IPS-20b (cell line): Measurements from ENCODE around the gene NSUN3.

ENCODE experiments used
- H3K27ac ChIP-seq: one replicate; pipeline ENCODE4 v1.5.1; 2013; ENCODE audit warnings: low read length
- H3K27me3 ChIP-seq: 2 replicates; pipeline ENCODE4 v1.6.1; 2013; ENCODE audit warnings: mild to moderate bottlenecking, low read length, inconsistent platforms; ENCODE audit not compliant: insufficient read depth
- H3K36me3 ChIP-seq: 2 replicates; pipeline ENCODE4 v1.6.1; 2013; ENCODE audit warnings: low read depth, mild to moderate bottlenecking, inconsistent platforms, low read length, moderate library complexity; ENCODE audit not compliant: insufficient read depth
- H3K4me1 ChIP-seq: 2 replicates; pipeline ENCODE4 v1.6.1; 2013; ENCODE audit warnings: mild to moderate bottlenecking, control low read depth, inconsistent platforms, low read length, moderate library complexity; ENCODE audit not compliant: insufficient read depth
- H3K4me3 ChIP-seq: 2 replicates; pipeline ENCODE4 v1.5.1; 2013; ENCODE audit warnings: mild to moderate bottlenecking, low read length, inconsistent platforms
- H3K9ac ChIP-seq: 2 replicates; pipeline ENCODE4 v1.6.1; 2013; ENCODE audit warnings: low read depth, mild to moderate bottlenecking, inconsistent platforms, low read length, moderate library complexity
- H3K9me3 ChIP-seq: 2 replicates; pipeline ENCODE4 v1.6.1; 2013; ENCODE audit warnings: mild to moderate bottlenecking, low read depth, low read length, inconsistent platforms; ENCODE audit not compliant: insufficient read depth

NSUN3 gene

DNA sequence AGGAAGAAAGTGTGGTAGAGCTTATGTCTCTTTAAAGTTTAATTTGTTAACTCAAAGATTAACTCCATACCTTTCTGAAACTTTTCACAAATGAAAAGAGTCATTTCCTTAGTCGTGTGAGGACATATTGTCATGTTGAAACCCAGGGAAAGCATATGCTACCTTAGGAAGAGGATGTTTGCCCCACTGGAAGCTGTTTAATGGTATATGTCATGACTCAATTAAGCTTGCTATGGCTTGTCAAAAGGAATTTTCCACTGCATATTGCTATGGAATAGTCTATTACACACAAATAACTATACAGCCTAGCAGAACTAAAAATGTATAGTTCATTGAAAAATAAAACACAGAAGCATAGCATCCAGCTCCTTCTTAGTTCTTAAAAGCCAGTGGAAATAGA lies 69.9 kb downstream of the NSUN3 start:
- Histone ChIP-seq H3K4me1 (peaks cover 9% of the 10 kb centered on the region; the same call in 1 of the 2 replicates), H3K9ac (no peak overlapping the region), H3K9me3 (no peaks in the 10 kb centered on the region), H3K36me3 (0 out of 2 replicates have a peak, but pooled peaks cover 6% of the 10 kb centered on the region), H3K27ac (no peak overlapping the region), H3K27me3 (no peaks in the 10 kb centered on the region), H3K4me3 (no peak overlapping the region)

DNA sequence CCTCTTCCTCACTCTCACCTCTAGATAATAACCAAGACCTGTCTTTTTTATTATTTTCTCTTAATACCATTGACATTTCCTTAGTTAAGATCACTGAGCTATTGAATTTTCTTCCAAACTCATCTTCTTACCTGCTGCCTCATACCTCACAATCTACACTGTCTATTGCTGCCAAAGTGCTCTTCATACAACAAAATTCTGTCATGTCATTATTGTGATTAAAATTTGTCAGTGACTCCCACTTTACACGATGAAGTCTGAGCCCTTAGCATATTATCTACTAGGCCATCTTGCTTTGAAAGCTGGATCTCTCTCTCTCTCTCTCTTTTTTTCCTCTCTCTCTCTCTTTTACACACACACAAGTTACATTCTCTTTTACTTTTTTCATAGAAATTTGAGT lies 73.3 kb downstream of the NSUN3 start:
- Histone ChIP-seq H3K27me3 (no peaks in the 10 kb centered on the region), H3K9ac (no peak overlapping the region), H3K9me3 (no peaks in the 10 kb centered on the region)

DNA sequence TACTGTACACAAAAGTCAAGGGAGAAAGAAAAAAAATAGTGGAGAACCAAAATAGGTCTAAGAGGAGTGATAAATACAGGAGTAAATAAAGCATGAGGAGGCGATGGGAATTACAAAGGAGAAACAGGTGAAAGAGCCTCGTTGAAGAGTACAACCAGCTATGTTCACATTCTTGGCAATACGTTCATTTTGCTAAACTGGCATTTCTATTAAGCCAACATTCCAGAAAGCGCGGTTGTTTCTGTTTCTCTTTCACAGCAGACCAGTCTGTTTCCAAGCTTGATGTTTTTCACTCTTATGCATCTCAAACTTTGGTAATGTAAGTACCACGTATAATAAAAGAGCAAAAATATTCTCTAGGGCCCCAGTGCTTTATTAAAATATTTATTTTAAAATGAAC lies 74.5 kb downstream of the NSUN3 start:
- Histone ChIP-seq H3K4me3 (no peak overlapping the region), H3K9ac (no peak overlapping the region), H3K9me3 (no peaks in the 10 kb centered on the region), H3K4me1 (peaks cover 4% of the 10 kb centered on the region; the same call in 1 of the 2 replicates), H3K27ac (no peak overlapping the region), H3K36me3 (no peaks in the 10 kb centered on the region), H3K27me3 (no peaks in the 10 kb centered on the region)

More for the DNA sequence above, 73.3 kb downstream of the NSUN3 start:
- no peak overlapping the region for H3K4me3 ChIP-seq
- H3K4me1 ChIP-seq = peaks cover 4% of the 10 kb centered on the region; the same call in 1 of the 2 replicates
- no peaks in the 10 kb centered on the region for H3K36me3 ChIP-seq
- H3K27ac ChIP-seq = no peak overlapping the region

DNA sequence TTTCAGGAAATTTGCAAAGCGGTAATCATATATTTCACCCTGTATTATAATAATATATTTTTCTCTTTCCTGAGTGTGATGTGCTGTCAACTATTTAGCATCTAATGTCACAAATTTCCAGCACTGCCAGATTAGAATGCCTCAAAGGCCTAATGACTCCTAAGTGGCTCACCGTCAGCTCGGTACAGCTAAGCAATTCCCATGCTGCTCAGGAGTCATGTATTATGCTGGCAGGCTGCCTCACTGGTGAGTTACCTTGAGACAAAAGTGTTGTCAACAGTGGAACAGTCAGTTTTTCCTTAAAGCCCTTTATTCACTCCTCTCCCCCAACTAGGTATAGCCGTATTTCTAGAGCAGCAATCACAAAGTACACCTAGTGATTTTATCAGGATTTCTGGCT lies 83.6 kb downstream of the NSUN3 start:
- H3K9me3 ChIP-seq = no peaks in the 10 kb centered on the region
- H3K27me3 ChIP-seq = no peaks in the 10 kb centered on the region
- H3K9ac ChIP-seq = no peak overlapping the region
- H3K4me1 ChIP-seq = peaks cover 11% of the 10 kb centered on the region
- H3K27ac ChIP-seq = peak overlapping the region; percentile 61
- H3K36me3 ChIP-seq = no peaks in the 10 kb centered on the region
- 0 out of 2 replicates have a peak overlapping the region, but pooled peaks have one; percentile 10 for H3K4me3 ChIP-seq

DNA sequence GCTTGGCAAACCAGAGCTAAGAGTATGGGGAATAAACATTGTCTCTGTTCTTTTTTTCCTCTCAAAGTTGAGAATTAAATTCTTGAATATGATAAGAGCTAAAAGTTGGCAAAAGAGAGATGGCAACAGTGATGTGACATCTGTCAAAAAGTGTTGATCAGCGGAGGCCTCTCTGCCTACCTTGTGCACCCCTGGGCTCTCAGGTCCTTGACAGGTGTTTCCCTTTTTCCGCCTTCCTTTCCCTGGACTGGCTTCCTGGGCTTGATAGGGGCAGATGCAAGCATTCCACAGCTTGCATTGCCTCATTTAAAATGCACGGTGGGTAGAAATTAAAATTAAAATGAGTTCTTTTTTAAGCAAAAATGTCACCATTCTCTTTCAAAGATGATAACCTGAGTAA lies 84.2 kb downstream of the NSUN3 start:
- Histone ChIP-seq H3K9me3 (no peaks in the 10 kb centered on the region), H3K27me3 (no peaks in the 10 kb centered on the region), H3K4me1 (peaks cover 11% of the 10 kb centered on the region), H3K9ac (no peak overlapping the region), H3K27ac (no peak overlapping the region), H3K4me3 (0 out of 2 replicates have a peak overlapping the region, but pooled peaks have one; percentile 10), H3K36me3 (no peaks in the 10 kb centered on the region)

DNA sequence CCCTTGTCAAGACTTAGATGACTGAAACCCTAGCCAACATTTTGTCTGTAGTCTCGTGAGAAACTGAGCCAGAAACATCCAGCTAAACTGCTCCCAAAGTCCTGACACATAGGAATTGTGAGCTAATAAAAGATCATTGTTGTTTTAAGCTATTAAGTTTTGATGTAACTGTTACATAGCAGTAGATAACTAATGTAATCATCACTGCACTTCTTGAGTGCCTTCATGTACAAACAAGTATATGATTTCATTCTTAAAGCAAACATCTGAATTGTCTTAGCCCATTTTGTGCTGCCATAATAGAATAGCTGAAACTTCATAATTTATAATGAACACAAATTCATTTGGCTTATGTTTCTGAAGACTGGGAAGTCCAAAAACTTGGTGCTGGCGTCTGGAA lies 87.3 kb downstream of the NSUN3 start:
- Histone ChIP-seq H3K9me3 (no peaks in the 10 kb centered on the region), H3K36me3 (no peaks in the 10 kb centered on the region), H3K27ac (no peak overlapping the region), H3K9ac (no peak overlapping the region), H3K4me3 (no peak overlapping the region), H3K4me1 (peaks cover 11% of the 10 kb centered on the region), H3K27me3 (no peaks in the 10 kb centered on the region)

DNA sequence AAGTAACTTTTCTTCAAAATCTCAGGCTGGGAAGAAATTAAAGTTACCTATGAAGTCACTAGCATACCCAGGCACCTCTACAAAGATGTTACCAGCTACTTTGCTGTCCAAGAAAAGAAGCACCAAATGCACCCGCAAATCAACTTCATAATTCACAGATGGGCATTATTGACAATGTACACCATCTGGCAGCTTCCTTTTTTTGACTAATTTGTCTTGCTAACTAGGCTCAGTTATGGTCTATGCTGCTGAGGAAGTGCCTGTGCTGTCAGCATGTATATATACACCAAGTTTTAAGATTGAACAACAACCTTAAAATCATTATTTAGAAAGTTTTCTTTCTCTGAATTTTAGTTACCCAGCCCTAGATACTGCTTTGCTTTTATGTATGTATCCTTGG lies 93.8 kb downstream of the NSUN3 start:
- Histone ChIP-seq H3K27ac (no peak overlapping the region), H3K27me3 (no peaks in the 10 kb centered on the region), H3K4me3 (no peak overlapping the region), H3K9me3 (no peaks in the 10 kb centered on the region), H3K36me3 (no peaks in the 10 kb centered on the region), H3K4me1 (no peaks in the 10 kb centered on the region), H3K9ac (no peak overlapping the region)

DNA sequence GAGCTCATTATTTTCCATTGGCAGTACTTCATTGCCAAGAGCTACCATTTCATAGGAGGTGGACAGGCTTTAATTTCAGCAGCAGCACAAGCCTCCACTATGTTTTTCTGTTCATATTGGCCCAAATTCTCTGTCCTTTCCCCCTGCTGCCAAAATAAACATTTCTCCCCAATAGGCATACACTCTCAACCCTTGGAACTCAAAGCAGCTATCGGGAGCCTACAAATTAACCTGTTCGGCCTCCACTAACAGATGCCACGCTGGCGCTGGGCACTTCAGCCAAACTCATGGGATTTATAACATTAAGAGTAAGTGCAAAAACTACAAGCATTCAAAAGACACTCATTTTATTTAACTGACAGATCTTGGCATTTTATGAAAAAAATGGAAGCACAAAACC lies 95.7 kb downstream of the NSUN3 start:
- Histone ChIP-seq H3K4me3 (no peak overlapping the region), H3K27ac (no peak overlapping the region), H3K27me3 (no peaks in the 10 kb centered on the region), H3K4me1 (no peaks in the 10 kb centered on the region), H3K9me3 (no peaks in the 10 kb centered on the region), H3K36me3 (no peaks in the 10 kb centered on the region), H3K9ac (no peak overlapping the region)

DNA sequence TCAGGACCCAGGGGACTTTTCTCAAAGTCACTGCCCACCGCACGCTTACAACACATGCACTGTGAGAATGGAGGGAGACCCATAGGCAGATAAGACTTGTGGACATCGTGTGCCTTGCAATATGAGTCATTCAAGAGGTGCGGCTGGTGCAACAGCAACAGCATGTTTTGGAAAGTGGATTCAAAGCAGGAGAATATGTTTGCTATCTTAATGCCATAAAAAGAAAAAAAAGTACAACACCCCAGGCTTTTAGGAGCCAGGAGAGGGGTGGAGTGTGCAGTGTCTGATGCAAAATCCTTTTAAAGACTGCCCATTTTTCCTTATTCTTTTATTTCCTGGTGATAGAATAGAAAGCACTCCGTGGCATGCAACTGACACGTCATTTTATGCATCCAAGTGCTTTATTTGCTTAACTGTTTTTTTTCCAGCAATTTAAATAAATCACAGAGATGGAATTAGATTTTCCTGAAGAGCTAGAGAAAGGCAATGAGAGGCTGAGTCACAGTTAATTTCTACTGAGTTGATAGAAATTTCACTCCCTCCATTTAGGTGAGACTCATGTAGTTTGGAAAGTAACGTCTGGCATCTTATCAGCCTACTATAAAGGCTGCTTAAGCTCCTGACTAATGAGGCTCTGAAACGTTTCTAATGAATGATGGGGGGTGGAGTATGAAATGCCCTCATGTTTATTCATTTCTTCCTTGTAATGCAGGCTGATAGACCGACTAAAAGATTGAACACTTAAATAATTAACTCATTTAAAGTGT lies 96.4 kb downstream of the NSUN3 start:
- Histone ChIP-seq H3K27ac (no peak overlapping the region), H3K4me1 (no peaks in the 10 kb centered on the region), H3K9me3 (no peaks in the 10 kb centered on the region), H3K36me3 (no peaks in the 10 kb centered on the region), H3K4me3 (no peak overlapping the region), H3K9ac (no peak overlapping the region), H3K27me3 (no peaks in the 10 kb centered on the region)

DNA sequence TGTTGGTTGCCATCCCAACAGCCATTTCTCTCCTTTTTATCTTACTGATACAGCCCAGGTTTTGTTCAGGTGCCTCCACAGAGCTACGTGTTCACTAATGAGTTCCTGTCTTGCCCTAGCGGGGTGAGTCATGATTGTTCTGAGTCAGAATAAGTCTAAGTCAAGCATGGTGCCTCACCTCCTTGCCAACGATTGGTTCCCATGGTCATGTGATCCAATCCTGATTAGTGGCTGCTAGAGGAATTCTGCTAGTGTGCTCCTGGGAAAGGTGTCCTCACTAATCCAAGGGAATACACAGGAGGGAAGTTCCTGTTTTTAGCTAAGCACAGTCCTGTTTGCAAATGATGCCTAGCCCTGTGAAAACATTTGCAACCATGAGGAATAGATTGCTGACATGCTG lies 99.8 kb downstream of the NSUN3 start:
- H3K4me1 ChIP-seq = no peaks in the 10 kb centered on the region
- H3K27me3 ChIP-seq = no peaks in the 10 kb centered on the region
- H3K9ac ChIP-seq = no peak overlapping the region
- no peaks in the 10 kb centered on the region for H3K36me3 ChIP-seq
- H3K27ac ChIP-seq = no peak overlapping the region
- H3K4me3 ChIP-seq = no peak overlapping the region
- no peaks in the 10 kb centered on the region for H3K9me3 ChIP-seq

DNA sequence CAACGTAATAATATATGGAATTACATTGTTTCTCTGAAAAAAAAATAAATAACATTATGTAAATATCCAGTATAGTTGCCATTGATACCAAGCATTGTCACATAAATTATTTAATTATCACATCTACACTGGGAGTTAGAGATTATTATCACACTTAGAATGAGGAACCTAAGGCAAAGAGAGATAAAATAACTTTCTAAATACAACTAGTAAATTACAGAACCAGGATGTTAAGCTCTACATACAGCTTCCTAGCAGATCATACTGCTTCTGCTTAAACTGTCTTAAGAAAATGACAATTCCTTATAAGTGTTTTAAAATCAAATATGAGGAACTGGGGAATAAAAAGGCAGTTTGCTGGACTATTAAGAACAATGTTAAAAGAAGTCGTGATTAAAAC lies 104.5 kb downstream of the NSUN3 start:
- no peaks in the 10 kb centered on the region for H3K27me3 ChIP-seq
- H3K36me3 ChIP-seq = no peaks in the 10 kb centered on the region
- H3K4me1 ChIP-seq = no peaks in the 10 kb centered on the region
- no peak overlapping the region for H3K9ac ChIP-seq
- no peaks in the 10 kb centered on the region for H3K9me3 ChIP-seq
- H3K27ac ChIP-seq = no peak overlapping the region
- no peak overlapping the region for H3K4me3 ChIP-seq

DNA sequence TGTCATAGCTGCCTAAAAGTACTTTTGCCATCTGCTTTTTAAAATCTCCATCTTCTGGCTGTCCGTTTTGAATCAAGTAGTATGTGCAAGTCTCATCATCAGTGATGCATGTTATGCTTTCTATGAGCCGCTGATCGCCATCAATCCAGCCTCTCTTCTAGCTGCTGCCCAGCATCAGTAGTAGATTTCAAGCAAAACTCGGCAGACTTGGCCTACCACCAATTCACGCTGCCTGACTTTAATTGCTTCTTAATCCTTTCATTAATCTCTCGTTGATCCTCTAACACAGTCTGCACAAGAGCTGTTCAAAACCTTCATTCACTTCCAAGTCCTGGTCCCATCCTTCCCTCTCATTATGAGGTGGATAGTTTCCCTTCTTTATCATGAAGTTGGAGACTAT lies 104.9 kb downstream of the NSUN3 start:
- Histone ChIP-seq H3K27me3 (no peaks in the 10 kb centered on the region), H3K9me3 (no peaks in the 10 kb centered on the region), H3K36me3 (no peaks in the 10 kb centered on the region), H3K9ac (no peak overlapping the region), H3K4me3 (no peak overlapping the region), H3K27ac (no peak overlapping the region), H3K4me1 (no peaks in the 10 kb centered on the region)
